WTC11 (cell line): ENCODE results near the gene ACTL6A.

ENCODE experiments used
- CTCF ChIP-seq: fragments of 200-600 bp; IDR thresholded peaks from 2 replicates; pipeline ENCODE4 v1.8.0; 2022; ENCODE audit warnings: antibody characterized with exemption
- ETV6 ChIP-seq: sonication (generic); formaldehyde crosslinking; IDR thresholded peaks from 2 replicates; pipeline ENCODE4 v1.8.1; 2022; ENCODE audit warnings: mild to moderate bottlenecking, missing genetic modification reagents
- GABPB1 ChIP-seq: sonication (generic); formaldehyde crosslinking; IDR thresholded peaks from 2 replicates; pipeline ENCODE4 v1.8.1; 2023; ENCODE audit warnings: mild to moderate bottlenecking, missing genetic modification reagents
- OVOL2 ChIP-seq: fragments of 250-450 bp; sonication (Bioruptor Pico); IDR thresholded peaks from 2 replicates; pipeline ENCODE4 v1.9.0; 2021; ENCODE audit warnings: mild to moderate bottlenecking, borderline replicate concordance
- TP53 ChIP-seq: sonication (generic); formaldehyde crosslinking; IDR thresholded peaks from 2 replicates; pipeline ENCODE4 v1.8.1; 2023; ENCODE audit warnings: mild to moderate bottlenecking, missing genetic modification reagents
- ZBTB43 ChIP-seq: sonication (generic); formaldehyde crosslinking; IDR thresholded peaks from 2 replicates; pipeline ENCODE4 v1.8.1; 2023; ENCODE audit warnings: mild to moderate bottlenecking, missing genetic modification reagents

GRCh38 chr3:179608931-179609720 is 46.4 kb downstream of the ACTL6A start:
- no peak for TF ChIP-seq GABPB1 (CRISPR knock-in tag)
- no peak for TF ChIP-seq CTCF
- TF ChIP-seq ZBTB43 (CRISPR knock-in tag) = no peak
- no peak for TF ChIP-seq ETV6 (CRISPR knock-in tag)
- no peak for TF ChIP-seq OVOL2 (CRISPR knock-in tag)
- TF ChIP-seq TP53 (CRISPR knock-in tag) = no peak
